Astrocyte (in vitro differentiated cells and primary cell): ENCODE measurements around the gene LIPT2.

ENCODE experiments used
- CTCF ChIP-seq: IDR thresholded peaks from 2 replicates; pipeline ENCODE4 v1.5.1; 2011; ENCODE audit warnings: low read depth, mild to moderate bottlenecking, inconsistent platforms, low read length, moderate library complexity; ENCODE audit not compliant: insufficient read depth
- EZH2 ChIP-seq: IDR thresholded peaks from 2 replicates; pipeline ENCODE4 v1.6.1; 2012; ENCODE audit warnings: mild to moderate bottlenecking, low read length, inconsistent platforms; ENCODE audit not compliant: insufficient read depth

- TF ChIP-seq EZH2 (no peak), CTCF (no peak)
Observed at GRCh38 chr11:74478877-74479731, 14.4 kb downstream of the LIPT2 start.
